Measurements from ENCODE around the gene ERG. TPM values are rescaled to one million over a fixed set of nuclear protein-coding genes. Genes with fewer than 3 reads are reported as not detected.

The ERG gene
- total and polyA plus RNA-seq, 2 of the 13 experiments (the other 11 are each of a cell fraction or from before 2014, with no cell fraction given), result not detected

- TF ChIP-seq POLR2A (IDR thresholded peaks at IDR 0.05; ENCODE audit: insufficient read depth in 1 of 2, low read depth in 2 of 2, low read length in 2 of 2), result no peak
- TF ChIP-seq ZNF615 (CRISPR knock-in tag; IDR thresholded peaks at IDR 0.05; ENCODE audit: borderline replicate concordance), result no peak
- no peak for TF ChIP-seq RARG (CRISPR knock-in tag; IDR thresholded peaks at IDR 0.05; ENCODE audit: low read depth)
- no peak for TF ChIP-seq RXRA (CRISPR knock-in tag; IDR thresholded peaks at IDR 0.05)
- no peak for TF ChIP-seq SRSF9 (IDR thresholded peaks at IDR 0.05; ENCODE audit: borderline replicate concordance, insufficient read depth, low read depth, low read length, poor library complexity, severe bottlenecking)
- no peak for TF ChIP-seq ZNF709 (CRISPR knock-in tag; IDR thresholded peaks at IDR 0.05)
- TF ChIP-seq SMAD1 (CRISPR knock-in tag; IDR thresholded peaks at IDR 0.05; ENCODE audit: borderline replicate concordance, low read depth), result no peak
- TF ChIP-seq ELF4 (CRISPR knock-in tag; IDR thresholded peaks at IDR 0.05; ENCODE audit: borderline replicate concordance), result no peak
- TF ChIP-seq HDAC2 (CRISPR knock-in tag; IDR thresholded peaks at IDR 0.05), result no peak
- TF ChIP-seq ZNF691 (CRISPR knock-in tag; IDR thresholded peaks at IDR 0.05; ENCODE audit: borderline replicate concordance, low read depth), result no peak
These were observed 3.6 kb downstream of the ERG start (continued) for GRCh38 chr21:38494703-38495102.

GRCh38 chr21:38494251-38494642 is 4.0 kb downstream of the ERG start:
- WGBS (ENCODE audit: low lambda C conversion rate), result 58% methylated on average over 2 of the region's 4 CpGs
- Histone ChIP-seq H3K4me3 (replicated peaks in 1 of 3; ENCODE audit: insufficient read depth in 1 of 3, low read depth in 2 of 3, low read length in 3 of 3) (no peak overlapping the region), H3K79me2 (ENCODE audit: insufficient read depth, low read length) (no peaks in the 10 kb centered on the region), H3K27me3 (ENCODE audit: control insufficient read depth in 1 of 2, insufficient read depth in 2 of 2, low read length in 2 of 2) (peaks cover 1 to 9% of the 10 kb centered on the region in 2 experiments; a peak in 2 of 5 replicates), H3K27ac (ENCODE audit: extremely low read length, insufficient read depth, low read length) (no peak overlapping the region), H3K9me3 (ENCODE audit: low read length) (no peaks in the 10 kb centered on the region), H3K36me3 (replicated peaks in 1 of 2; ENCODE audit: control insufficient read depth in 1 of 2, insufficient read depth in 2 of 2, low read length in 2 of 2) (no peaks in the 10 kb centered on the region), H3K9ac (ENCODE audit: insufficient read depth, low read depth, low read length) (no peak overlapping the region), H4K20me1 (ENCODE audit: insufficient read depth, low read length) (no peaks in the 10 kb centered on the region), H3K4me1 (ENCODE audit: insufficient read depth, low read length) (0 out of 2 replicates have a peak, but pooled peaks cover 6% of the 10 kb centered on the region), H3K4me2 (ENCODE audit: low read depth, low read length) (no peak overlapping the region), H2AFZ (ENCODE audit: low read length) (no peak overlapping the region)
- CTCF ChIA-PET (ENCODE audit: low intra/inter-chr PET ratio, low total read pairs), result no interaction called here
- intact Hi-C loops (cut with micrococcal nuclease; ENCODE audit: unreplicated experiment), result no loop called here
- no peak for ATAC-seq
- in situ Hi-C loops (cut with HindIII; ENCODE audit: extremely low pct_ligation_motif_present, low pct_unique_long_range_greater_than_20kb), result no loop called here
- no TSS peak for BruUV-seq (replicated peaks)
- no peak for FAIRE-seq
- no peak for DNase-seq (ENCODE audit: low spot score)
- POLR2A ChIA-PET, result no interaction called here
- TF ChIP-seq ZNF280D (CRISPR knock-in tag; IDR thresholded peaks at IDR 0.05) (no peak), TEAD3 (CRISPR knock-in tag; optimal IDR thresholded peaks at IDR 0.05; ENCODE audit: borderline replicate concordance) (no peak)
- TF ChIP-seq, protein P1, sequence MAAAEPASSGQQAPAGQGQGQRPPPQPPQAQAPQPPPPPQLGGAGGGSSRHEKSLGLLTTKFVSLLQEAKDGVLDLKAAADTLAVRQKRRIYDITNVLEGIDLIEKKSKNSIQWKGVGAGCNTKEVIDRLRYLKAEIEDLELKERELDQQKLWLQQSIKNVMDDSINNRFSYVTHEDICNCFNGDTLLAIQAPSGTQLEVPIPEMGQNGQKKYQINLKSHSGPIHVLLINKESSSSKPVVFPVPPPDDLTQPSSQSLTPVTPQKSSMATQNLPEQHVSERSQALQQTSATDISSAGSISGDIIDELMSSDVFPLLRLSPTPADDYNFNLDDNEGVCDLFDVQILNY (CRISPR knock-in tag; conservative IDR thresholded peaks at IDR 0.05), result no peak

Data from HepG2 (cell line).